22Rv1 (cell line): ENCODE results near the gene NDOR1.

Experiments
- CTCF ChIP-seq: fragments of 450-650 bp; IDR thresholded peaks from 2 replicates; pipeline ENCODE4 v1.5.1; 2017; ENCODE audit warnings: mild to moderate bottlenecking
- ZFX ChIP-seq: fragments of 450-650 bp; IDR thresholded peaks from 2 replicates; pipeline ENCODE4 v1.6.1; 2017; ENCODE audit warnings: antibody characterized with exemption, borderline replicate concordance

GRCh38 chr9:137256362-137256761 lies 50.9 kb downstream of the NDOR1 start:
- no peak for TF ChIP-seq CTCF
- TF ChIP-seq ZFX = no peak
